Keratinocyte (primary cell): ENCODE data around the gene NSG1. TPM values are rescaled to one million over a fixed set of nuclear protein-coding genes. Genes with fewer than 3 reads are reported as not detected.

Source experiments
- DNase-seq: peaks from one replicate; pipeline ENCODE4 v3.0.0-alpha.2; 2011; ENCODE audit warnings: low read depth, missing footprints, low spot score
- FAIRE-seq: peaks from 2 replicates; lab custom pipeline; 2011; peaks lifted over from hg19 to GRCh38; lab: Jason Lieb, UNC
- H2AFZ ChIP-seq: 2 replicates; pipeline ENCODE4 v1.6.0; 2012; ENCODE audit warnings: low read length, control low read depth, inconsistent platforms; ENCODE audit not compliant: control insufficient read depth
- H3K27ac ChIP-seq: 2 replicates; pipeline ENCODE4 v1.5.1; 2011; ENCODE audit warnings: low read length; ENCODE audit not compliant: control insufficient read depth, insufficient read depth
- H3K27me3 ChIP-seq: 3 replicates; pipeline ENCODE4 v1.6.0; 2011; ENCODE audit warnings: low read length; ENCODE audit not compliant: control insufficient read depth, insufficient read depth; ENCODE audit errors: extremely low read depth
- H3K36me3 ChIP-seq, 2 experiments: 2 replicates in 1 of 2; 3 replicates in 1 of 2; pipeline ENCODE4 v1.5.1; 2011; ENCODE audit warnings: low read length in 2 of 2, mild to moderate bottlenecking in 1 of 2; ENCODE audit not compliant: control insufficient read depth in 2 of 2, insufficient read depth in 2 of 2; ENCODE audit errors: extremely low read depth in 1 of 2
- H3K4me1 ChIP-seq: 3 replicates; pipeline ENCODE4 v1.5.1; 2011; ENCODE audit warnings: low read length; ENCODE audit not compliant: control insufficient read depth, insufficient read depth; ENCODE audit errors: extremely low read depth
- H3K4me2 ChIP-seq: 3 replicates; pipeline ENCODE4 v1.6.0; 2011; ENCODE audit warnings: low read depth, low read length; ENCODE audit not compliant: control insufficient read depth, insufficient read depth; ENCODE audit errors: extremely low read depth
- H3K4me3 ChIP-seq, 3 experiments: fragments of 200-600 bp in 1 of 3; sonication (generic) in 1 of 3; 2 replicates in 2 of 3; 3 replicates in 1 of 3; pipeline ENCODE4 v1.5.1; 2011 to 2016; ENCODE audit warnings: low read length in 3 of 3, mild to moderate bottlenecking in 3 of 3, control low read depth in 2 of 3, inconsistent platforms in 1 of 3, low read depth in 1 of 3, mixed read lengths in 1 of 3, mixed run types in 1 of 3, moderate library complexity in 1 of 3; ENCODE audit not compliant: control insufficient read depth in 2 of 3, insufficient read depth in 2 of 3; ENCODE audit errors: extremely low read depth in 1 of 3
- H3K79me2 ChIP-seq: 2 replicates; pipeline ENCODE4 v1.6.0; 2012; ENCODE audit warnings: low read length; ENCODE audit not compliant: control insufficient read depth, insufficient read depth
- H3K9ac ChIP-seq: 3 replicates; pipeline ENCODE4 v1.6.0; 2011; ENCODE audit warnings: low read length; ENCODE audit not compliant: control insufficient read depth, insufficient read depth; ENCODE audit errors: extremely low read depth
- H3K9me1 ChIP-seq: 3 replicates; pipeline ENCODE4 v1.6.0; 2011; ENCODE audit warnings: low read length; ENCODE audit not compliant: control insufficient read depth, insufficient read depth; ENCODE audit errors: extremely low read depth
- H3K9me3 ChIP-seq: 2 replicates; pipeline ENCODE4 v1.5.1; 2012; ENCODE audit warnings: low read depth, low read length; ENCODE audit not compliant: control insufficient read depth
- H4K20me1 ChIP-seq: 3 replicates; pipeline ENCODE4 v1.6.0; 2011; ENCODE audit warnings: low read length; ENCODE audit not compliant: control insufficient read depth, insufficient read depth; ENCODE audit errors: extremely low read depth
- CTCF ChIP-seq, 3 experiments: IDR thresholded peaks in 1 of 3; conservative IDR thresholded peaks in 1 of 3; optimal IDR thresholded peaks in 1 of 3; 2 replicates in 2 of 3; 3 replicates in 1 of 3; pipeline versions ENCODE3 to v1.5.1; 2011; ENCODE audit warnings: low read length in 3 of 3, mild to moderate bottlenecking in 3 of 3, moderate library complexity in 2 of 3, control low read depth in 1 of 3, inconsistent platforms in 1 of 3; ENCODE audit not compliant: insufficient read depth in 2 of 3; ENCODE audit errors: extremely low read depth in 1 of 3
- EZH2 ChIP-seq: IDR thresholded peaks from one replicate; pipeline ENCODE4 v1.6.1; 2012; ENCODE audit warnings: inconsistent platforms, mild to moderate bottlenecking, low read length, moderate library complexity
- dilution Hi-C: fragments of 300-500 bp; cut with MboI; formaldehyde crosslinking; loops from one replicate; pipeline ENCODE4 v1.7.0; 2020; ENCODE audit warnings: low sequenced_read_pairs; ENCODE audit not compliant: extremely low pct_ligation_motif_present
- polyA plus RNA-seq, 5 experiments: library from polyadenylated mRNA; depleted of rRNA in 3 of 5; stranded (reverse) in 3 of 5; stranded (forward) in 1 of 5; unstranded in 1 of 5; fragments of >200 nt; gene quantifications; 1 replicate in 1 of 5; 2 replicates in 3 of 5; 3 replicates in 1 of 5; pipeline versions ENCODE4 v1.2.1 to v1.2.3, GENCODE V29; 2011 to 2012; ENCODE audit warnings: missing spikeins in 2 of 5, low read depth in 1 of 5, low replicate concordance in 1 of 5

The NSG1 gene
- polyA plus RNA-seq, 1 donor (not counting 4 experiments of a cell fraction or from before 2014, with no cell fraction given) = 49.3 TPM

DNA sequence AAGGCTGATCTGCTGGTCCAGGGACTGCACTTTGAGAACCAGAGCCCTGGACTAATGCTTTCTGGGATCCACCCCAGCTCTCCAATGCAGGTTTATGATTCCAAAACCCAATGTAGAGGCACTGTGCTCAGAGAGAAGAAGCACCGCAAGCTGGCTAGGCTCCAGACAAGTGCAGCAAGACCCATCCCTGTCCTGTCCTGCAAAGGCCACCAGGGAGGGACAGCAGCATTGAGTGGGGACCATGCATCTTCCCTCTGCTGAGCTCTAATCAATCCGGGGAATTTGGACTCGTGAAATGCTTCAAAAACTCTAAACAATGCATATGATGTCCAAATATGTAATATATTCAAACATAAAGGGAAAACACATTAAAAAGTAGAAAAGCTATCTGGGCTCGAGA is 10.8 kb upstream of the NSG1 start:
- H3K4me2 ChIP-seq = no peak overlapping the region
- no peaks in the 10 kb centered on the region for H3K79me2 ChIP-seq
- FAIRE-seq = no peak
- peaks cover 2% of the 10 kb centered on the region for H3K9me3 ChIP-seq
- H4K20me1 ChIP-seq = no peaks in the 10 kb centered on the region
- no peaks in the 10 kb centered on the region for H3K9me1 ChIP-seq
- H3K27ac ChIP-seq = no peak overlapping the region
- TF ChIP-seq CTCF (optimal IDR thresholded peaks at IDR 0.05 in 1 of 3, IDR thresholded peaks at IDR 0.05 in 1 of 3, conservative IDR thresholded peaks at IDR 0.05 in 1 of 3; ENCODE audit: extremely low read depth in 1 of 3, insufficient read depth in 2 of 3, low read length in 3 of 3) (no peak), EZH2 (no peak)
- H3K36me3 ChIP-seq = no peaks in the 10 kb centered on the region
- no peak overlapping the region for H3K9ac ChIP-seq
- no peak overlapping the region for H2AFZ ChIP-seq
- H3K4me3 ChIP-seq = no peak overlapping the region
- H3K27me3 ChIP-seq = no peaks in the 10 kb centered on the region
- dilution Hi-C loops = no loop called here
- DNase-seq = no peak
- no peaks in the 10 kb centered on the region for H3K4me1 ChIP-seq

GRCh38 chr4:4377191-4377590 is 9.7 kb upstream of the NSG1 start:
- H3K27me3 ChIP-seq = peaks cover 1% of the 10 kb centered on the region
- no peak for FAIRE-seq
- H4K20me1 ChIP-seq = no peaks in the 10 kb centered on the region
- H3K79me2 ChIP-seq = no peaks in the 10 kb centered on the region
- dilution Hi-C loops = no loop called here
- H3K27ac ChIP-seq = no peak overlapping the region
- no peak overlapping the region for H3K4me2 ChIP-seq
- no peak overlapping the region for H3K9ac ChIP-seq
- no peaks in the 10 kb centered on the region for H3K9me1 ChIP-seq
- H3K4me3 ChIP-seq = no peak overlapping the region
- no peaks in the 10 kb centered on the region for H3K36me3 ChIP-seq
- TF ChIP-seq EZH2 (no peak), CTCF (optimal IDR thresholded peaks at IDR 0.05 in 1 of 3, IDR thresholded peaks at IDR 0.05 in 1 of 3, conservative IDR thresholded peaks at IDR 0.05 in 1 of 3; ENCODE audit: extremely low read depth in 1 of 3, insufficient read depth in 2 of 3, low read length in 3 of 3) (no peak)
- DNase-seq = no peak
- no peaks in the 10 kb centered on the region for H3K4me1 ChIP-seq
- H3K9me3 ChIP-seq = peaks cover 2% of the 10 kb centered on the region
- no peak overlapping the region for H2AFZ ChIP-seq
